GM12864 (cell line): Measurements from ENCODE around the gene INTS1.
"Not testable (repeated sequence)": the region's sequence is repeated elsewhere in the genome, so short reads cannot be mapped to it uniquely, and the experiment has no call there.

Source experiments
- DNase-seq: peaks from one replicate; pipeline ENCODE4 v3.0.0-alpha.2; 2011; ENCODE audit warnings: low read depth
- H3K4me3 ChIP-seq: 2 replicates; pipeline ENCODE4 v1.5.1; 2011; ENCODE audit warnings: mild to moderate bottlenecking, low read depth, low read length, control low read depth
- CTCF ChIP-seq: IDR thresholded peaks from 2 replicates; pipeline ENCODE4 v1.5.1; 2011; ENCODE audit warnings: low read depth, mild to moderate bottlenecking, moderate library complexity, low read length, control low read depth, inconsistent platforms; ENCODE audit errors: missing control alignments

INTS1 gene

DNA sequence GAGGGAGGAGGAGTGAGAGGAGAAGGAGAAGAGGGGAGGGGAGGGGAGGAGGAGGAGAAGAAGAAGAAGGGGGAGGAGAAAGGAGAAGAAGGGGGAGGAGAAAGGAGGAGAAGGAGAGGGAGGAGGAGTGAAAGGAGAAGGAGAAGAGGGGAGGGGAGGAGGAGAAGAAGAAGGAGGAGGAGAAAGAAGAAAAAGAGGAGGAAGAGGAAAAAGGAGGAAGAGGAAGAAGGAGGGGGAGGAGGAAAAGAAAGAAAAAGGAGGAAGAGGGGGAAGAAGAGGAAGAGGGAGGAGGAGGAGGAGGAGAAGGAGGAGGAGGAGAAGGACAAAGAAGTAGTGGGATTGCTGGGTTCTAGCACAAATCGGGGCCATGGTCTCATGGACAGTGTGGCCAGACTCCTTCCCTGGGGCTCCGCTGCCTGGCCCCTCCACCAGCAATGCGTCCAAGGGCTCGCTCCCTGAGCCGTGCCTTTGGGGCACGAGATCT is 22.1 kb upstream of the INTS1 start:
- no peak for DNase-seq
- H3K4me3 ChIP-seq: no peak overlapping the region
- TF ChIP-seq CTCF: no peak

GRCh38 chr7:1525409-1525808 is 21.2 kb upstream of the INTS1 start:
- H3K4me3 ChIP-seq: no peak overlapping the region
- DNase-seq: no peak
- TF ChIP-seq CTCF: no peak

GRCh38 chr7:1523844-1524243 is 19.7 kb upstream of the INTS1 start:
- no peak overlapping the region for H3K4me3 ChIP-seq
- no peak for DNase-seq
- TF ChIP-seq CTCF: no peak

GRCh38 chr7:1523208-1523607 is 19.0 kb upstream of the INTS1 start:
- TF ChIP-seq CTCF: no peak
- no peak for DNase-seq
- H3K4me3 ChIP-seq: no peak overlapping the region

GRCh38 chr7:1521456-1521855 is 17.3 kb upstream of the INTS1 start:
- no peak for DNase-seq
- H3K4me3 ChIP-seq: no peak overlapping the region
- no peak for TF ChIP-seq CTCF

DNA sequence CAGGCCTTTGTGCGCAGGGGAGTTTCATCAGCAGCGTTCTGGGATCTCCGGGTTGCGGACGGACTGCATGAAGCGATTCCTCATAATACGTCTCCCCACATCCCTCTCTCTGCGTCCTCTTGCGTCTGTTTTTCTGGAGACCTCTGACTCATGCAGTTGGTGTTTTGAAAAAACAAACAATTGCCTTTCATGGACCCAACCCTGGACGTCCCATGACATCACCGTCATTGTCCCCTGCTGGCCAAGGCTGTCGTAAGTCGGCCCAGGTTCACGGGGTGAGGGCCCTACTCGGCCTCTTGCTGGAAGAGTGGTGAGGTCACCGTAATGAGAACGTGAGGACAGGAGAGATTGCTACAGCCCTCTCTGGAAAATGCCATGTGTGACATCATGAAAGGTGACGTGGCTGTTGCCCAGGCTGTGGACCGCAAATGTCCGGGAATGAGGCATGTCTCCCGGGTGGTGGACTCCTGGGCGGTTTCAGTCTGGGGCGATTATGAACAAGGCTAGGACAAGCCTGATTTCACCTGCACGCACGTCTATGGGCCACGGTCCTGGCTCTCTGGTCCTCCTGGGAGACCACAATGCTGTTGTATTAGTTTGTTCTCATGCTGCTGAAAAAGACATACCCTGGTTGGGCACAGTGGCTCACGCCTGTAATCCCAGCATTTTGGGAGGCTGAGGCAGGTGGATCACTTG is 16.5 kb upstream of the INTS1 start:
- no peak for TF ChIP-seq CTCF
- DNase-seq: no peak
- no peak overlapping the region for H3K4me3 ChIP-seq

DNA sequence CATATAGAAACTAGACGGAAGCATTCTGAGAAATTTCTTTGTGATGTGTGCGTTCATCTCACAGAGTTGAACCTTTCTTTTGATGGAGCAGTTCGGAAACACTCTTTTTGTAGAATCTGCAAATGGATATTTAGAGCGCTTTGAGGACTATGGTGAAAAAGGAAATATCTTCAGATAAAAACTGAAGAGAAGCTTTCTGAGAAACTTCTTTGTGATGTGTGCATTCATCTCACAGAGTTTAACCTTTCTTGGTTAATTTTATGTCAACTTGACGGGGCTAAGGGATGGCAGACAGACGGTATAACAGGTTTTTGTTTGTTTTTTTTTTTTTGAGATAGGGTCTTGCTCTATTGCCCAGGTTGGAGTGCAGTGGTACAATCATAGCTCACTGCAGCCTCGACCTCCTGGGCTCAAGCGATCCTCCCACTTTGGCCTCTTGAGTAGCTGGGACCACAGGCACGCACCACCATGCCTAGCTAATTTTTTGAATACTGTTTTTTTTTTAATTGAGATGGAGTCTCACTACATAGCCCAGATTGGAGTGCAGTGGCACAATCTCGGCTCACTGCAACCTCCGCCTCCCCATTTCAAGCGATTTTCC is 15.2 kb upstream of the INTS1 start:
- DNase-seq, H3K4me3 ChIP-seq: not testable (repeated sequence)
